ENCODE measurements around the gene CAND1.

CAND1 gene

DNA sequence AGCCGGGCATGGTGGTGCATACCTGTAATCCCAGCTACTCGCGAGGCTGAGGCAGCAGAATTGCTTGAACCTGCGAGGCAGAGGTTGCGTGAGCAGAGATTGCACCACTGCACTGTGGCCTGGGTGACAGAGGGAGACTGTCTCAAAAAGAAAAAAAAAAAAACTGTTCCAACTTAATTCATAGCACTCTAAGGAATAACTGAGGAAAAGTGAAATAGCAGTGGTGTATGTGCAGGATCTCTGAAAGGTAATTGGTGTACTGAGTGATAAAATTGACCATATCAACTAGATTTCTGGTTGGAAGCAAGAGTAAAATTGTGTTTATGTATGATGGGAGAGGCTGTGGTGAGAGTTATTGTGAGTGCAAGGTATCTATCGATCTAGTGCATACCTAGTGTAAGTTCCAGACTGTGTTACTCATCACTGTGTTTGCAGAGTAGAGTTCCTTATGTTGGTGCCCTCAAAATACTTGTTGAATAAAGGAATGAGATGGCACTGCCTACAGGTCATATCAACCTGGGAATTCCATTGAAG, 6.3 kb downstream of the CAND1 start:
- TF ChIP-seq, protein P1, sequence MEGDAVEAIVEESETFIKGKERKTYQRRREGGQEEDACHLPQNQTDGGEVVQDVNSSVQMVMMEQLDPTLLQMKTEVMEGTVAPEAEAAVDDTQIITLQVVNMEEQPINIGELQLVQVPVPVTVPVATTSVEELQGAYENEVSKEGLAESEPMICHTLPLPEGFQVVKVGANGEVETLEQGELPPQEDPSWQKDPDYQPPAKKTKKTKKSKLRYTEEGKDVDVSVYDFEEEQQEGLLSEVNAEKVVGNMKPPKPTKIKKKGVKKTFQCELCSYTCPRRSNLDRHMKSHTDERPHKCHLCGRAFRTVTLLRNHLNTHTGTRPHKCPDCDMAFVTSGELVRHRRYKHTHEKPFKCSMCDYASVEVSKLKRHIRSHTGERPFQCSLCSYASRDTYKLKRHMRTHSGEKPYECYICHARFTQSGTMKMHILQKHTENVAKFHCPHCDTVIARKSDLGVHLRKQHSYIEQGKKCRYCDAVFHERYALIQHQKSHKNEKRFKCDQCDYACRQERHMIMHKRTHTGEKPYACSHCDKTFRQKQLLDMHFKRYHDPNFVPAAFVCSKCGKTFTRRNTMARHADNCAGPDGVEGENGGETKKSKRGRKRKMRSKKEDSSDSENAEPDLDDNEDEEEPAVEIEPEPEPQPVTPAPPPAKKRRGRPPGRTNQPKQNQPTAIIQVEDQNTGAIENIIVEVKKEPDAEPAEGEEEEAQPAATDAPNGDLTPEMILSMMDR (IDR thresholded peaks at IDR 0.05; ENCODE audit: control extremely low read depth, extremely low read depth, low read depth, missing control alignments): no peak
- ChIA-PET POLR2A (no interaction called here), CTCF (no interaction called here)
- DNase-seq (ENCODE audit: extremely low spot score): no peak

DNA sequence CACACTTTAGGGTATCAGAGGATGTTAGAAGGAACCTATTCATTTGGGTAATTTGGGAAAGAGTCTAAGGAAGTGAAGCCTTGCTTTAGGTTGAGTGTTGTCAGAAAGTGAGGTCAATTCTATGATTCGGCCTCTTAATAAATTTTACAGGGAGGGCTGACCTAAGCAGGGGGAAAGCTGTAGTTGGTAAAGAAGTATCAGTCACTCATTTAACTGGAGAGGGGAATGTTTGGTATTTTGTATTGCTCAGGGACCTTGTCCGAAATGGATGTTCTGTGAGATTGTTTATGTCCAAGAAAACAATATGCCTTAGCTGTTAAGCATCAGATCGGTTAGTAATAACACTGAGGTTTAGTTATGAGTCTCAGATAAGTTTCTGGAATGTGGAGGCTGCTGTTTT, 7.3 kb downstream of the CAND1 start:
- TF ChIP-seq, protein P1 (IDR thresholded peaks at IDR 0.05; ENCODE audit: control extremely low read depth, extremely low read depth, low read depth, missing control alignments): no peak
- CTCF ChIA-PET: interaction anchor here (1.1 kb wide), 1 partner anchor 10 kb away, joined by 3 read pairs; no protein-coding TSS in a partner anchor
- no peak for DNase-seq (ENCODE audit: extremely low spot score)
- POLR2A ChIA-PET: no interaction called here

DNA sequence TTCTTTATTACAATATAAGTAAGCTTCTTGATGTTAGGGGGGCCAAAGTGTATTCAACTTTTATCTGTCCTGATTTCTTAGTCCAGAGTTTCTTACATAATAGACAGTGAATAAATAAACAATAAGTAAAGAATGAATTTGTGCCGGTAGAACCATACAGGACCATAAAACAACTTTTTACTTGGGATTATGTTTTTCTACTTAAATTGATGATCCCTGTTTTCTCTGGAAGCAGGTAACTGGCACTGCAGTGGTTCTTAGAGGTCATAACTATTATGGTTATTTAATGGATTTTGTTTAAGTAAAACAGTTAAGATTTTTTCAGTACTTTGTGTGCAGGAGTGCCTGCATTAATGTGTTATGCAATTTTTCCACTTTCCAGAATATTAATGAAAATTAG, 10.5 kb downstream of the CAND1 start:
- TF ChIP-seq, protein P1 (IDR thresholded peaks at IDR 0.05; ENCODE audit: control extremely low read depth, extremely low read depth, low read depth, missing control alignments): no peak
- ChIA-PET POLR2A (interaction anchor here (1.3 kb wide), 1 partner anchor 10 kb away, joined by 5 read pairs; the partner anchor contains the start of gene CAND1), CTCF (interaction anchor here (3.7 kb wide), 1 partner anchor 11 kb away, joined by 11 read pairs; the partner anchor contains the start of gene CAND1)

DNA sequence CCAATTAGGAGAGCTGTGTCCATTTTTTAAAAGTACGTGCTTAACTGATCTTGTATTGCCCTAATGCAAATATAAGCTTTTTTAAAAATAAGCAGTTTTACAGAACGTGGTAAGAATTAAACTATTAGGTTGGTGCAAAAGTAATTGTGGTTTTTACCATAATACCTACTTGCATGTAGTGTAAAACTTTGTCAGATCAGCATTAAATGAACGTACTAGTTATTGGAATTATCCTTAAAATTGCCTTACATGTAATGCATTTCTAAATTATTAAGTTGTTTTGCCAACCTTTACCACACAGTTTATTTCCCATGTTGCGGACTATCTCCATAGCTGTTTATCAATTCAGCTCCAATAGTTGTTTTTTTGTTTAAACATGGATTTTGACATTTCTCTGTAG, 10.9 kb downstream of the CAND1 start:
- ChIA-PET CTCF (interaction anchor here (3.7 kb wide), 1 partner anchor 12 kb away, joined by 11 read pairs; the partner anchor contains the start of gene CAND1), POLR2A (interaction anchor here (1.3 kb wide), 1 partner anchor 10 kb away, joined by 5 read pairs; the partner anchor contains the start of gene CAND1)
- DNase-seq (ENCODE audit: extremely low spot score): no peak
- TF ChIP-seq, protein P1 (IDR thresholded peaks at IDR 0.05; ENCODE audit: control extremely low read depth, extremely low read depth, low read depth, missing control alignments): no peak

More for the DNA sequence above, 10.5 kb downstream of the CAND1 start:
- DNase-seq (ENCODE audit: extremely low spot score): no peak

DNA sequence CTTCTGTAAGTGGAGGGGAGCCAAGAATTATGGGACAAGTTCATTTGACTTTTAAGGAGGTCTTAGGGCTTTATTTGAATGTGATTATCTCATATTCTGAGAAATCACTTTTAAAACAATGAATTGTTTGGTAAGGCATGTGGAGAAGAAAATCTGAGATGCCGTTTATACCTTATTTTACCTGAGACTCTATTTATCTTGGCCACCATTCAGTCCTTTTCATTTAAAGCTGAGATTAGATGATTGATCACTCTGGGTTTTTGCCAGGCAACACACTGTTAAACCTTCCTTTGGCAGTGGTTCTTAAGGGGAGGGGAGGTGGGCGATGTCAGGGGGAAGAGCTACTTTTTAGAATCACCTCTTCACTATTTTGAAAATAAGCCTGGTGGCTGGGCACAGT, 11.4 kb downstream of the CAND1 start:
- TF ChIP-seq, protein P1 (IDR thresholded peaks at IDR 0.05; ENCODE audit: control extremely low read depth, extremely low read depth, low read depth, missing control alignments): no peak
- ChIA-PET CTCF (interaction anchor here (3.7 kb wide), 1 partner anchor 12 kb away, joined by 11 read pairs; the partner anchor contains the start of gene CAND1), POLR2A (no interaction called here)
- no peak for DNase-seq (ENCODE audit: extremely low spot score)

DNA sequence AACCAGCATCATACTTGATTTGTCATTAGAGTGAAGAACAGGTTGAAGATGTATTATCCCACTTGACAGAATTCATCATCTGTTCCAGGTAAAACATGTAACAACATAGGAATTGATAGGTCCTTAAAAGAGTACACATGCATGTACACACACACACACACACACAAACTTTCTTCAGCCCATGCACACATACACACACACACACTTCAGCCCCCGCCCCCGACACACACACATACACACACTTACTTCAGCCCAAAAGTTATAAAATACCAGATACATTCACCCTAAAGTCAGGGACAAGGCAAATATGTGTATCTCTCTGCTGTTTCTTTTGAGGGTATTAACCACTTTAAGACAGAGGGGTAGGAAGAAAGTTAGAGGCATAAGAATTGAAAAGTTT, 15.4 kb downstream of the CAND1 start:
- POLR2A ChIA-PET: no interaction called here
- CTCF ChIA-PET: no interaction called here
- no peak for DNase-seq (ENCODE audit: extremely low spot score)
- TF ChIP-seq, protein P1 (IDR thresholded peaks at IDR 0.05; ENCODE audit: control extremely low read depth, extremely low read depth, low read depth, missing control alignments): no peak
